HG02678 (cell line): ENCODE data around the gene PIEZO1.
A peak's percentile ranks its signal among the peaks of the same experiment; 100 is the strongest.

ENCODE experiments used
- ATAC-seq: cut with Tn5 transposase; IDR thresholded peaks from one replicate; pipeline ENCODE4 v1.9.1; 2021; ENCODE audit warnings: mild to moderate bottlenecking, moderate library complexity; ENCODE audit not compliant: unreplicated experiment

The PIEZO1 gene

DNA sequence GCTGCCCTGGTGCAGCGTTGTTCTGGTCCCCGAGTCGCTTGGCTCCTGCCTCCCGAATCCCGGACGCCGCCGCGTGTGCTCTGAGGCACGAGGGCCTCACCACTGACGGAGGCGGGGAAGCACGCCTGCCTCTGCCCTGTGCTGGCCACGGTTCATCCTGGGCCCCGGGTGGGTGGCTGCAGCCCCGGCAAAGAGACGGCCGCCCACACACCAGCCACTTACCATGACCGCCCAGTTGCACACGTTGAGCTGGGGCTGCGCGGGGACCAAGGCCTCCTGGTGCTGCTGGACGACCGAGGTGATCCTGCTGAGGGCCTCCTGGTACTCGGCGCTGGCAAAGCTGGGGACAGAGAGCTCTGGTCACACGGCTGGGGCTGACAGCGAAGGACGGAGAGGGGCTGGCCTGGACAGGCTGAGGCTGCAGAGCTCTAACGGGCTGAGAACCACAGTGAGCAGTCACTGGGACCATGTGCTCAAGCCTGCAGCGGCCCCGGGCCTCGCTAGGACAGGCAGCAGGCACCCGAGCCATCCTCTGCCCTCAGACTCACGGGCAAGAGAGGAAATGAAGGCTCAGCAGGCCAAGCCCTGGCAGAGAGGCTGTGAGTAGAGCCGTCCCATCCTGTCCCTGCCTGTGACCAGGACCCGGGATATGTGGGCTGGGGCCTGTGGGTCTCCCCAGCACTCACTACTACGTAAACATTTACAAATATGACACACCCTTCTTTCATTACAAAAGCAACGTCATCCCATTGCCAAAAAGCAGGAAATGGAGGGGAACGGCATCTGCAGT, 33.0 kb upstream of the PIEZO1 start:
- no peak for ATAC-seq

DNA sequence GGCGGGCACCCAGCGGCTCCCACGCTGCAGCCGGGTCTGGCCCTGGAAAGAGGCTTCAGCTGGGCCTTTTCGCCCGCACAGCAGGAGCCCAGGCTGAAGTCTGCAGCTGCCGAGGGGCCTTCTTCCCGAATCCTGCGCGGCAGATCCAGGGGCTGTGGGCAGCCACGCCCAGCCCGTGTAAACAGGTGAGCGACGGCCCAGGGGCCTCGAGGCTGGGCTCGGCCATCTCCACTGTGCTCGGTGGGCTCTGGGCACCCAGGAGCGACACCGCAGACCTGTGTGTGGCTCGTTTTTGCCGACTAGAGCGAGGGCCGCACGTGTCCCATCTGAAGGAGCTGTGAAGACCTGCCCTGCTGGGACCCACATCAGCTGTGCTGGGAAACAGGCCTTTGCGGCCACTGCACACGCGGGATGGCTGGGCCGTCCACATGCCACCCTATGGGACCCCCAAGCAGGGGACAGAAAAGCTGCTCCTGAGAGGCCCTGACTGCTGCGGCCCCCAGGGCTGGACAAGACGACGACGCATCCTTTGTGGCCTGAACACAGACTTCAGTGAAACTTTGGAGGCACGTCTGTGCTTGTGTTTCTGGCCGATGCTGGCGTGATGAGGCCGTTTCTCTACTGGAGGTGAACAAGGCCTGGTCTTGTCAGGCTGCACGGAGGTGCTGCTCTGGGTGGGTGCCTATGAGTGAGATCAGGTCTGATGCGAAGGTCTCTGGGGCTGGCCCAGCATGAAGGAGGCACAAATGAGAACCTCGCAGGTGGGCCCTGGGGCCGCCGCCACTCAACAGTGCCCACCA, 31.9 kb upstream of the PIEZO1 start:
- no peak for ATAC-seq

DNA sequence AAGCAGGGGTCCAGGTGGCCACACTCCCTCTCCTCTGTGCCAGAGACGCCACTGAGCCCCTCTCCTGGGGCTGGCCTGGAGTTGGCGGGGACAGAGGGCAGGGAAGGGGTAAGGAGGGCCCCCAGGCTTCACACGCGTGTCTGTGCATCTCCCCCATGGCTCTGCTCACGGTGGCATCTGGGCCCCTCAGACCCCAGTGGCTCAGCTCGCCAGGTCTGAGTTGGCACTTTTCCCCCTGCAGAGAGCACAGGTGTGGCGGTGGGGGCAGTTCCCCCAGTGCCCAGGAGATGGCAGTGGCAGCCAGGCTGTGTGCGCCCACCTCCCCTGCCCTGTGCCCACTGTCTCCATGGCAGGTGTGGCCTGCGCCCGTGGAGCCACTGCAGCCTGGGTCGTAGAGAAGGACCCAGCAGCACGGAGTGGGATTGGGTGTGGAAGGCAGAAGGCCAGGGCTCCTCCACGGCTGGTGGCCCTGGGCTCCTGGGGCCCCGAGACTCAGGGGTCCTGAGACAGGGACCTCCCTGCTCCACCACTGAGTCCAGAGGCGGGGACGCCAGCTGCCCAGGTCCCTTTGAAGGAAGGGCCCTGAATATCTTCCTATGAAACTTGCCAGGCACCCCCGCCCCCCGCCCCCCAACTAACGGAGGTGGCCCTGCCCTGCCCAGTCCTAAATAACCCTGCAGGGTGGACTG, 31.0 kb upstream of the PIEZO1 start:
- no peak for ATAC-seq

DNA sequence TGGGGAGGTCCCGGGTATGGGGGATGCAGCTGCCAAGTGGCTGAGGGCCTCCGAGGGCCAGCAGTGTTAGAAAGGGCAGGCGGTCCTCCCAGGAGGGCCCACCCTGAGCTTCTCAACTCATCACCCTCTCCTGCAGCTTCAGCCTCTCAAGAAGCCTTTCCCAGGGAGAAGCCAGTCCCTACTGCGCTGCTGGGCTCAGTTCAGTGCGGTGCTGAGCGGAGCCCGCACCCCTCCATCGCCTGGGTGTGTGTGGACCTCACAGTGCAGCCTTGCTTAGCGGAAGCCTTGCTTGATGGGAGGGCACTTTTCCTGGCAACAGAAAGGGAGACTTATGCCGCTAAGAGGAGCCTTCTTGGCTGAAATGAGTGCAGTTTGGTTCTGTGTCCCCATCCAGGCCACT, 30.2 kb upstream of the PIEZO1 start:
- ATAC-seq: no peak

DNA sequence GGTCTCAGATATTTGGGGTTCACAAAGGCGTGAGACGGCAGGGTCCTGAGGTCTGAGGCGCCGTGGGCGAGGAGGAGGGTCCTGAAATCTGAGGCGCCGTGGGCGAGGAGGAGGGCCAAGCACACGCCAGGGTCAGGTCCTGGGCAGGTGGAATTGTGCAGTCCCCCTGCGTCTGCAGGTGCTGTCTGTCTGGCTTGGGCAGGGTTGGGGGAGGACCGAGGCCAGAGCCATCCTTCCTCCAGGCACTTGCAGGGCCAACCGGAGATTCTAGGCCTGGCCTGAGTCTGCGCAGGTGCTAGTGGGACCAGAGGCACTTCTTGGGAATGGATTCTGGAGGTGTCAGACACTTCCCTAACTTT, 29.1 kb upstream of the PIEZO1 start:
- ATAC-seq: no peak

DNA sequence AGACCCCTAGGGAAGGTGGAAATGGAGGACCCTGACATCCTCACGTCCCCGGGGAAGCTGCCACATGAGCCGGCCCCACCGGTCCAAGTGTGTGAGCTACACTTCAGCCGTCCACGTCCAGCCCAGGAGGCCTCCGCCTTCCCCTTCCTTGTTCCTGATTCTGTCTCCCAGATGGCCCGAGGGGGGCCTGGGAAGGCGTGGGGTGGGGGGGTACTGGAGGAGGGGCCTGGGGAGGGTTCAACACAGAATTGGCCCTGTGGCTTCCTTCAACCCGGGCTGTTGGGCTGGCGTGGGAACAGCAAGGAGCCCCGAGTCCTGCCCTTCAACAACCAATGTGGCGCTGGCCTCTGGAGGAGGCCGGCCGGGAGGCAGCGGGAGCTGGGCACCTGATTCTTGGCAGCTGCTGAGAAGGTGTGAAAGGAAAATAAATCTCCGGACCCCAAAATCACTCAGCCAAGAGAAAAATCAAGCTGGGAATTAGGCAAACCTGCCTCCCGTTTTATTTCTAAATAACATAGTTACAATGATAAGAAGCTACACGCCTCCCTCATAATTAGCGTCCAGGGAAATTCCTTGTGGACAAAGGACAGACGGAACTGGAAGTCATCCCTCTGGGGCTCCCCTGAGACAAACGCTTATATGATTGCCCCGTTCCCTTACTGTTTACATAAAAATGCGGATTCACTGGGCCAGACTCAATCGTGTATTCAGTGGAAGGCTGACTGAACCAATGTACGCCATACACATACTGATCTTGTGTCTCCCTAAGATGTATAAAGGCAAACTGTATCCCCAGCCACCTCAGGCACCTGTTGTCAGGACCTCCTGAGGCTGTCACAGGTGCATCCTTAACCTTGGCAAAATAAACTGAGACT, 28.5 kb upstream of the PIEZO1 start:
- ATAC-seq: no peak

DNA sequence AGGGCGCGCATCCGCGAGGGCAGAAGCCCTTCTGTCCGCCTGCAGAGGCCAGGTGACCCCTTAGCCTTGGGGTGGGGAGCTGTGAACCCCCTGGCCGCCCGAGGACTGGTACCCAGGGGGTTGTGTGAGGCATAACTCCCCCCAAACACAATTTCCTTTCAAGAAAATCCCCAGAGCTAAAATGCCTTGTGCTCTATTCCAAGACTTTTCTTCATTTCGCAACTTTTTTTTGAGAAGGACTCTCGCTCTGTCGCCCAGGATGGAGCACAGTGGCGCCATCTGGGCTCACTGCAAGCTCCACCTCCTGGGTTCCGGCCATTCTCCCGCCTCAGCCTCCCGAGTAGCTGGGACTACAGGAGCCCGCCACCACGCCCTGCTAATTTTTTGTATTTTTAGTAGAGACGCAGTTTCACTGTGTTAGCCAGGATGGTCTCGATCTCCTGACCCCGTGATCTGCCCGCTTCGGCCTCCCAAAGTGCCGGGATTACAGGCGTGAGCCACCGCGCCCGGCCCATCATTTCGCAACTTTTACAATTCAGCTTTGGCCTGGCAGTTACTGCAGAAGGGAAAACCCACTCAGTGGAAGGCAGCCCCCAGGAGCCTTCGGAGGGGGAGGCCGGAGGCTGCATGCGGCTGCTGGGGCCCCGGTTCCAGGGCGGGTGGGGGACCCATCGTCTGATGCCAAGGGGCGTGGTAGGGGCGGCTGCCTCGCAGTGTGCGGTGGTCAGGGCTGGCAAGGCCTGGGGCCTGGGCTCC, 27.7 kb upstream of the PIEZO1 start:
- no peak for ATAC-seq

DNA sequence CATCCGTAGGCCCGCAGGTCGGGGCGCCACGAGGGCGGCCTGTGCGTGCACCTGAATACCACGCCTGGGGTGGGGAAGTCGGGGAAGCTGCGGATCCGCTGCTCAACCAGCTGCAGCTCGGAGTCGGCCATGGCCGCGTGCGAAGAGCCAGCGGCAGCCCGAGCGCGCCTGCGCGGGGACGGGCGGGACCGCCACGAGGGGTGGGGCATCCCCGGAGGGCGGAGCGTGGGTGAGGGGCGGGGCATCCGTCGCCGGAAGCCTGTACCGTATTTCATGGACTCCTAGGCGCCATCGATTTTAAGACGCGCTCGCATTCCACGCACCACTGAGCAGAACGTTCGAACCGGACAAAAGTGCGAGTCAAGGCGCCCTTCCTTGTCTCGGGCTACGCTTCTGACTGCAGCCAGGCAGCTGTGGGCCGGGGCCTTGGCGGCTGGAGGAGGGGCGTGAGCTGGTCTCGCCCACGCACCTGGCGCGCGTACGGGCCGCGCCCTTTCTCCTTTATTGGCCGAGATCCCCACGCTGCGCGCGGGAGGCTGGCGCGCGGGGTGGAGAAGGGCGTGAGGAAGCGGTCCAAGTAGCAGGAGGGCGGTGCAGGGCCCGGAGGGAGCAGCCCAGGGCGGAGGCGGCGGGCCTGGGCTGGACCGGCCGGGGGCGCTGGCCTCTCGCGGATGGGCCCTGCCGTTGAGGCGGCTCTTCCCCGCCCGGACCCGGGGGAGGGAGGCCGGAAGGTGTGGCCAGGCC, 26.9 kb upstream of the PIEZO1 start, which contains the start of gene APRT:
Gene APRT, minus strand, starts transcription at position 160 of the 744 bp plus-strand sequence. Its CDS starts 29 bp downstream, at position 131.
- ATAC-seq: peak; percentile 85

DNA sequence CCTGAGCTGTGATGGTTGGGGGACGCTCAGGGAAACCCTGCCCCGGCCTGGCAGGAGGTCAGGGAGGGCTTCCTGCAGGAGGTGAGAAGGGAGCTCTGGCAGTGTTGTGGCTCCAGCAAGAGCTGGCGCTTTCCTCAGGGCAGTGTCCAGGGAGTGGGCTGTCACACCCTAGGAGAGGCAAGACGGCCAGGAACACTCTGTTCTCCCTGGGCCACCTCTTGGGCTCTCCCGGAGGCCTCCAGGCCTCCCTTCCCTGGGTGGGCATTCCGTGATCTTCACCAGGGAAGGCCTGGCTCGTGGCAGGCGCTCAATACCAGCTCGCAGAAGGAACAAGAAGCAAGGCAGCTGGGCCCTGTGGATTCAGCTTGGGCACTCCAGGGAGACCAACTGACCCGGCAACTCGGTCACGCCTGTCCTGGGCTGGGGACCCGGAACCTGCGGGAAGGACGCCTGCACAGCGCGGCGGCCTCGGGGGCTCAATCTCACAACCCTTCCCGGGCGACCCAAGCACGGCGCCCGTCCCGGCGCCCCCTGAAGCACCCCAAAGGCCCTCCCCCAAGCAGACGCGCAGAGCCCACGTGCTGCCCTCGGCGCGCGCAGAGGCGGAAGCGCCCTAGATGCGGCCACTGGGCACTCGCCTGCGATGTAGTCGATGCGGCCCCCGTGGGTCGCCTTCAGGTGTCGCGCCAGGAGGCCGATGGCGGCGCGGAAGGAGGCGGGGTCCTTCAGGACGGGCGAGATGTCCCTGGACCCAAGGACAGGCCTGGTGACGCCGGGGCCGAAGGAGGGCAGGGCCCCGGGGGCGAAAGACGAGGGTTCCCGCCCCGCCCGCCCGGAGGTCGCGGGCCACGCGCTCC, 26.1 kb upstream of the PIEZO1 start:
- ATAC-seq: peak; percentile 45

DNA sequence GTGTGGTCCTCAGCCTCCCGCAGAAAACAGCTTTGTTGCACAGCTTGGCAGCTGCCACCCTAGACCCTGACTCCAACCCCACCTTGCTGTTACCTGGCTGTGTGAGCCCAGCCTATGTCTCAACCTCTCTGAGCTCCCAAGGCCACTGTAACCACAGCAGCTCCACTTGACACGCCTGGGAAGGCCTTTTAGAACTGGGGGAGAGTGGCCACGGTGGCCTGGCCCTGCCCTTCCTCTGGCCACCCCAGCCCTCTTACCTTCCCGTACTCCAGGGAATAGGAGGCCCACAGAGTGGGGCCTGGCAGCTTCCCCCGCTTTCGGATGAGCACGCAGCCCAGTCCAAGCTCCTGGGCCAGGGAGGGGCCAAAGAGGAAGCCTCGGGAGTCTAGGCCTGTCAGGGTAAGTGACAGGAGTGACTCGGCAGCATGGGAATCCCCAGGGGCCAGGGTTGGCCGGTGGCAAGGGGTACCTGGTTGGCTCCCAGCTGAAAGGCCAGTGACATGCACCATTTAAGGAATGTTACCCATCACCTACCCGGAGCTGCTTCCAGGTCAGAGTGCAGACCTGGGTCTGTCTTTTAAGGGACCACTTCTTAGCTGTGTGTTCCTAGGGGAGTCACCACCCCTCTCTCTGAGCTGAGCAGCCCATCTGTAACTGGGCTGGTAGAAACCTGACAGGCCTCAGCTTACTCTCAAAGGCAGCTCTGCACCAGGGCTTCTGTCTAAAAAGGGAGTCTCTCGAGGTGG, 25.3 kb upstream of the PIEZO1 start:
- no peak for ATAC-seq

DNA sequence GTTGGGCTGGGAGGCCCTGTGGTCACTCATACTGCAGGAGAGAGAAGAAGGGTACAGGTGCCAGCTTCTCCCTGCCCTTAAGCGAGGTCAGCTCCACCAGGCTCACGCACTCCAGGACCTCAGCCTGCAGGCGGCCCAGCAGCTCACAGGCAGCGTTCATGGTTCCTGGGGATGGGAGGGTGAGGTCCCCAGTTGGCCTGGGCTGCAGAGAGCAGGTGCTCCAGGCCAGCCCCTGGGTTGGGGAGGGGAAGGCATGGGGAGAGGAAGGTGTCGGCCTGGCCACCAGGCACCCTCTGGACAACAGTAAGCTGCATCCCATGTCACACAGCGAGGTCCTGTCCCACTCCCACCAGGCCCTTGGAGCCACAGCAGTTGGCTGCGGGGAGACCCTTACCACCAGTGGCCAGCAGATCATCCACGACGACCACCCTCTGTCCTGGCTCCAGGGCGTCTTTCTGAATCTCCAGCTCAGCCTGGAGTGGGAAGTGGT, 24.7 kb upstream of the PIEZO1 start:
- no peak for ATAC-seq

DNA sequence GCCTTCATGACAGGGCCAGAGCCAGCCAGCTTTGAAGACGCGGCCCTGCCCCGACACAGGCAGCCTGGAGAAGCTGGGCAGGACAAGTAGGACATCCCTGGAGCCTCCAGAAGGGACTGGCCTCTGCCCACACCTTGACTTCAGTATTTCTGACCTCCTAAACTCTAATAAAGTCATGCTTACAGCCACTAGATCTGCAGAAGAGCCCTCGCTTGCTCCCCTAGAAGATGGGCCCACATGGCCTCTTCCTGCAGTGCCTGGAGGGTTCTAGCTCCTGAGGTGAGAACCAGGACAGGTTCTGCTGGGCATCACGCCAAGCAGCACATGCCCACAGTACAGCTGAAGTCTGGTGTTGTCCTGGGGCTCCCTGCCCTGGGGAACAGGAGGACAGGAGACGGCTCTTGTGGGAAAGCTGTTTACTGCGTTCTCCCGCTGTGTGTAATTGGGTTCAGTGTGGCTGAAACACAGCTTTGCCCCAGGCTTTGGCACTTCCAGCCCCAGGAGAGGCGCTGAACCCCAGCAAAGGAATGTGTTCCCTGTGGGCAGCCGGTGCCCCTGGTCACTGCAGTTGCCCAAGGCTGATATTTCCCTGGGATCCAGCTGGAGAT, 24.2 kb upstream of the PIEZO1 start:
- ATAC-seq: no peak

DNA sequence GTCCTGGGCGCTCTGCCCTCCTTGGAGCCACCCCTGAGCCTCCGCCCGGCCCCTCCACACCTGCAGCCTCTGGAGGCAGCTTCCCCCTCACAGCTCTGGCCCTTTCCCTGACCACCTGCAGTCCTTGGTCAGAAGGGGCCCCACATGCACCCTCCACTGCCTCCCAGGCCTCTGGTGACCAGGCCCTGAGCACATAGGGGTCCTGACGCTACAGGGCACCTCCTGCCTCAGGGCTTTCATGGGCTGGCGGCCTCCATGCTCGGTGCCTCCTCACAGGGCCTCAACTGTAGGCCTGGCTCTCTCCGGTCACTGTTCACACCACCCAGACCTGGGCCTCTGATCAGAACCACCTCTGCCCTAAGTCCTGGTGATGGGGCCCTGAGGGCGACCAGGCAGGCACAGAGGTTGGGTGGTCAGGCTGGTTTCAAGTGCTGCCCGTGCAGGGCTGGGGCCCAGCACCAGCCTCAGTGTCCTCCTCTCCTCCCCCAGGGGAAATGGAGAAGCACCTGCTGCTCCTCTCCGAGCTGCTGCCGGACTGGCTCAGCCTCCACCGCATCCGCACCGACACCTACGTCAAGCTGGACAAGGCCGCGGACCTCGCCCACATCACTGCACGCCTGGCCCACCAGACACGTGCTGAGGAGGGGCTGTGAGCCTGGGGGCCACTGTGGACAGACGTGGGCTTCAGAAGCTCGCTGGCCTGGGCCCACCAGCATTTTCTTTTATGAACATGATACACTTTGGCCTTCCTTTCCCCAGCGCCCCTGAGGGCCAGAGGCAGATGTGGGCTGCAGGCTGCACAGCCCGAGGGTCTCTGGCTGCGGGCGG, 22.8 kb upstream of the PIEZO1 start:
- no peak for ATAC-seq

DNA sequence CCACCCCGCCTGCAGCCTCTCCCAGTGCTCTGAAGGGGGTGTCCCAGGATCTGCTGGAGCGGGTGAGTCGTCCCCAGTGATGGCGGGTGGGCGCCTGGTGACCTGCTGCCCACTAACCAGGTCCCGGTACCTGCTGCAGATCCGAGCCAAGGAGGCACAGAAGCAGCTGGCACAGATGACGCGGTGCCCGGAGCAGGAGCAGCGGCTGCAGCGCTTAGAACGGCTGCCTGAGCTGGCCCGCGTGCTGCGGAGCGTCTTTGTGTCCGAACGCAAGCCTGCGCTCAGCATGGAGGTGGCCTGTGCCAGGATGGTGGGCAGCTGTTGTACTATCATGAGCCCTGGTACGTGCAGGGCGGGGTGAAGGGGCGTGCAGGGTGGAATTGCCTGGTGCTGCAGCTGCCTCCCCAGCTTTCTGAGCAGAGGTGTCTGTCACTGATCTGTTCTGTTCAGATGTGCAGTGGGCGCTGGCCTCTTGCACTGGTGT, 22.2 kb upstream of the PIEZO1 start:
- no peak for ATAC-seq

DNA sequence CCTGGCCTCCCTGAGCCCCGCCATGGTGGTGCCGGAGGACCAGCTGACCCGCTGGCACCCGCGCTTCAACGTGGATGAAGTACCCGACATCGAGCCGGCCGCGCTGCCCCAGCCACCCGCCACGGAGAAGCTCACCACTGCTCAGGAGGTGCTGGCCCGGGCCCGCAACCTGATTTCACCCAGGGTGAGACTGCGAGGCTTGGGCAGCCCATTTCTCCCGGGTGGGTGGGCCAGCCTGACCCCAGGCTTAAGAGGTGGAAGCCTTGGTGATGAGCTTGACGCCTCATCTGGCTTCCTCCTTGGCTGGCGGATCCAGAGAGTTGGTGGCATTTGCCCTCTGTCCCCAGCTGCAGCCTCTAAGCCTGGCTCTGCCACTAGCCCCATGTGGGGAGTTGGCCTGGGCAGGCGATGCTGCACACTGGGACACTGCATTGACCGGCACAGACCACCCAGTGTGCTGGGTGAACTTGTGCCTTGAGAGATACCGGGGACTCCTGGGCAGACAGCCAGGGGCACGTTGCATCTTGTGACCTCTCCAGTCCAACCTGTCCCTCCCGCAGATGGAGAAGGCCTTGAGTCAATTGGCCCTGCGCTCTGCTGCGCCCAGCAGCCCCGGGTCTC, 21.6 kb upstream of the PIEZO1 start:
- no peak for ATAC-seq
